Measurements from ENCODE around the gene EGFL7. TPM values are rescaled to one million over a fixed set of nuclear protein-coding genes. Genes with fewer than 3 reads are reported as not detected.

The EGFL7 gene
- total and polyA plus RNA-seq, 10 of the 15 experiments (the other 5 are each of a cell fraction or from before 2014, with no cell fraction given) = 0.06 to 0.46 (median 0.19) TPM; not detected in 5

DNA sequence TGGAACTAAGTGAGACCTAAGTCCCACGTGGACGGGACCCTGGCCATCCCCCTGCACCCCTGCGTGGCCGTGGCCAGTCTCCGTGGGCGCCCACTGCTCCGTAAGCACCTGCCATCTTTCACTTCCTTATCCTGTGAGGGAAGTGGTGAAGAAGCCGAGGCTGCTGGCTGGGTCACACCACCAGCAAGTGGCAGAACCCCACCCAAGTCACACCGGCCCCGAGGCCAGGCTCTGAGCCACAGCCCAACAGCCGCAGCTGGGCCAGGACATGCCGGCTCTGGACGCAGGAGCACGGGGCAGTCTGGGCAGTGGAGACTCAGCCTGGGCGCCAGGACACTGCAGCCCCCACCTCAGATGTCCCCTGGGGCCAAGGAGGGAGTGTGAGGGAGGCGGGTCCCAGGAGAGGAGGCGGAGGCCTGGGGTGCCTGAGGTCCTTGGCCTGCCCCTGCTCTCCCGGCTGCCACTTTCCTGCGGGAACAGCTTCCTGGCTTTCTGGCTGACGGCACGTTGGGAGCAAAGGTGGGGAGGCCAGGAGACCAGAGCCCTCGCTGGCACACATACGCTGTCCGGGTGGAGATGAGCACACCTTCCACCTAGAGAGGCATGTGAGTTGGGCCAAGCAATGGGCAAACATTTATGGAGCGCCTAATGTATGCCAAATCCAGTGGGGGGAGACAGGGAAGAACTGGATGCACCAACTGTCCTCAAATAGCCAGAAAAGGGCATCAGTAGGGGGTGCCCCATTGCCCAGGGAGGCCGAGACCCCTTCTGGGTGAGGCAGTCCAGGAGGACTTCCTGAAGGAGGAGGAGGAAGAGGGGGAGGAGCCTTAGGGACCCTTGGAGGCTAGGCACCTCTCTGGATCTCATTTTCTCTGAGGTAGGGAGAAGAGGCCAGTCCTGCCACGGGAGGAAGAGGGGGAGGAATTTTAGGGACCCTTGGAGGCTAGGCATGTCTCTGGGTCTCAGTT is 43.9 kb upstream of the EGFL7 start (continued):
- TF ChIP-seq, protein P1, sequence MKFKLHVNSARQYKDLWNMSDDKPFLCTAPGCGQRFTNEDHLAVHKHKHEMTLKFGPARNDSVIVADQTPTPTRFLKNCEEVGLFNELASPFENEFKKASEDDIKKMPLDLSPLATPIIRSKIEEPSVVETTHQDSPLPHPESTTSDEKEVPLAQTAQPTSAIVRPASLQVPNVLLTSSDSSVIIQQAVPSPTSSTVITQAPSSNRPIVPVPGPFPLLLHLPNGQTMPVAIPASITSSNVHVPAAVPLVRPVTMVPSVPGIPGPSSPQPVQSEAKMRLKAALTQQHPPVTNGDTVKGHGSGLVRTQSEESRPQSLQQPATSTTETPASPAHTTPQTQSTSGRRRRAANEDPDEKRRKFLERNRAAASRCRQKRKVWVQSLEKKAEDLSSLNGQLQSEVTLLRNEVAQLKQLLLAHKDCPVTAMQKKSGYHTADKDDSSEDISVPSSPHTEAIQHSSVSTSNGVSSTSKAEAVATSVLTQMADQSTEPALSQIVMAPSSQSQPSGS (IDR thresholded peaks at IDR 0.05; ENCODE audit: low read length) = no peak
- TF ChIP-seq MEF2A (IDR thresholded peaks at IDR 0.05; ENCODE audit: insufficient read depth, low read depth, low read length) (no peak), TCF12 (IDR thresholded peaks at IDR 0.05; ENCODE audit: low read depth, low read length) (peak; percentile 59; the same call in 1 of the 2 replicates), RELA (IDR thresholded peaks at IDR 0.05; ENCODE audit: borderline replicate concordance, partially characterized antibody) (no peak), EZH2 (IDR thresholded peaks at IDR 0.05; ENCODE audit: borderline replicate concordance, control insufficient read depth, low read depth, low read length) (no peak), BMI1 (IDR thresholded peaks at IDR 0.05; ENCODE audit: borderline replicate concordance) (no peak), JUNB (IDR thresholded peaks at IDR 0.05) (no peak), GATAD2B (conservative IDR thresholded peaks at IDR 0.05; ENCODE audit: low read depth) (peak; percentile 97; the same call in 1 of the 2 replicates), IRF4 (IDR thresholded peaks at IDR 0.05; ENCODE audit: low read depth, low read length) (no peak)
- TF ChIP-seq, protein P2, sequence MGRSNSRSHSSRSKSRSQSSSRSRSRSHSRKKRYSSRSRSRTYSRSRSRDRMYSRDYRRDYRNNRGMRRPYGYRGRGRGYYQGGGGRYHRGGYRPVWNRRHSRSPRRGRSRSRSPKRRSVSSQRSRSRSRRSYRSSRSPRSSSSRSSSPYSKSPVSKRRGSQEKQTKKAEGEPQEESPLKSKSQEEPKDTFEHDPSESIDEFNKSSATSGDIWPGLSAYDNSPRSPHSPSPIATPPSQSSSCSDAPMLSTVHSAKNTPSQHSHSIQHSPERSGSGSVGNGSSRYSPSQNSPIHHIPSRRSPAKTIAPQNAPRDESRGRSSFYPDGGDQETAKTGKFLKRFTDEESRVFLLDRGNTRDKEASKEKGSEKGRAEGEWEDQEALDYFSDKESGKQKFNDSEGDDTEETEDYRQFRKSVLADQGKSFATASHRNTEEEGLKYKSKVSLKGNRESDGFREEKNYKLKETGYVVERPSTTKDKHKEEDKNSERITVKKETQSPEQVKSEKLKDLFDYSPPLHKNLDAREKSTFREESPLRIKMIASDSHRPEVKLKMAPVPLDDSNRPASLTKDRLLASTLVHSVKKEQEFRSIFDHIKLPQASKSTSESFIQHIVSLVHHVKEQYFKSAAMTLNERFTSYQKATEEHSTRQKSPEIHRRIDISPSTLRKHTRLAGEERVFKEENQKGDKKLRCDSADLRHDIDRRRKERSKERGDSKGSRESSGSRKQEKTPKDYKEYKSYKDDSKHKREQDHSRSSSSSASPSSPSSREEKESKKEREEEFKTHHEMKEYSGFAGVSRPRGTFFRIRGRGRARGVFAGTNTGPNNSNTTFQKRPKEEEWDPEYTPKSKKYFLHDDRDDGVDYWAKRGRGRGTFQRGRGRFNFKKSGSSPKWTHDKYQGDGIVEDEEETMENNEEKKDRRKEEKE (IDR thresholded peaks at IDR 0.05) = no peak

Data from GM12878 (cell line).